Measurements from ENCODE around the gene TMEM175. TPM values are rescaled to one million over a fixed set of nuclear protein-coding genes. Genes with fewer than 3 reads are reported as not detected.

TMEM175 gene
- total and polyA plus RNA-seq, 2 of the 8 experiments (the other 6 are each of a cell fraction or from before 2014, with no cell fraction given): 4.9 to 20.7 TPM

GRCh38 chr4:965048-965765 is 32.9 kb downstream of the TMEM175 start:
- Histone ChIP-seq H4K91ac (replicated peaks; ENCODE audit: insufficient read length, low read length) (no peak overlapping the region), H3K27me3 (replicated peaks in 1 of 4; ENCODE audit: control insufficient read depth in 3 of 4, extremely low read depth in 1 of 4, insufficient read depth in 3 of 4, low read length in 3 of 4) (peaks cover 9 to 18% (median 12%) of the 10 kb centered on the region in 4 experiments; a peak in 6 of 7 replicates), H2BK15ac (ENCODE audit: low read length) (no peak overlapping the region), H2BK5ac (ENCODE audit: low read depth, low read length) (no peak overlapping the region), H2AFZ (ENCODE audit: low read length) (no peak overlapping the region), H3K14ac (ENCODE audit: insufficient read length) (no peak overlapping the region), H3K18ac (ENCODE audit: extremely low read depth, low read length) (no peak overlapping the region), H3K79me1 (ENCODE audit: low read depth, low read length) (no peaks in the 10 kb centered on the region), H3K4me1 (replicated peaks in 1 of 4; ENCODE audit: control insufficient read depth in 3 of 4, insufficient read depth in 4 of 4, low read length in 3 of 4) (peaks cover 0 to 7% (median 3%) of the 10 kb centered on the region in 4 experiments; a peak in 3 of 7 replicates), H3K4me3 (ENCODE audit: extremely low read depth in 1 of 4, insufficient read depth in 2 of 4, low read depth in 3 of 4, low read length in 4 of 4) (no peak overlapping the region), H4K5ac (ENCODE audit: insufficient read length, low read depth, low read length) (no peak overlapping the region), H3K79me2 (ENCODE audit: control insufficient read depth in 1 of 2, insufficient read depth in 2 of 2, low read length in 2 of 2) (no peaks in the 10 kb centered on the region), H3K9me3 (ENCODE audit: insufficient read depth in 2 of 2, low read depth in 1 of 2, low read length in 1 of 2) (no peaks in the 10 kb centered on the region), H3K9ac (replicated peaks in 1 of 4; ENCODE audit: extremely low read depth in 1 of 4, low read depth in 3 of 4, low read length in 3 of 4) (no peak overlapping the region), H3K23ac (ENCODE audit: insufficient read length) (no peak overlapping the region), H3K27ac (ENCODE audit: low read depth, low read length) (no peak overlapping the region), H3K23me2 (ENCODE audit: low read depth, low read length) (peaks cover 6% of the 10 kb centered on the region; the same call in 1 of the 2 replicates), H3K56ac (replicated peaks; ENCODE audit: insufficient read length, low read depth, low read length) (no peak overlapping the region), H2BK120ac (replicated peaks; ENCODE audit: low read depth, low read length) (no peak overlapping the region), H2BK12ac (ENCODE audit: low read depth, low read length) (no peak overlapping the region), H4K20me1 (replicated peaks in 1 of 2; ENCODE audit: control insufficient read depth in 1 of 2, insufficient read depth in 2 of 2, low read length in 2 of 2) (peaks cover 2 to 13% of the 10 kb centered on the region in 2 experiments), H2AK5ac (ENCODE audit: low read depth, low read length) (no peak overlapping the region), H2BK20ac (ENCODE audit: low read length) (no peak overlapping the region), H3K36me3 (ENCODE audit: control insufficient read depth in 2 of 4, insufficient read depth in 4 of 4, low read length in 3 of 4) (no peaks in the 10 kb centered on the region), H4K8ac (ENCODE audit: extremely low read depth, insufficient read depth, low read length) (no peak overlapping the region), H3K4me2 (ENCODE audit: insufficient read depth in 1 of 2, low read depth in 2 of 2, low read length in 2 of 2) (no peak overlapping the region), H3K4ac (replicated peaks; ENCODE audit: insufficient read length, low read depth, low read length) (no peak overlapping the region)
- CTCF ChIA-PET (ENCODE audit: partially characterized antibody): interaction anchor here (1.5 to 2.0 kb wide), 3 partner anchors 31 to 86 kb away, joined by 3 to 6 read pairs (median 4); no protein-coding TSS in a partner anchor
- FAIRE-seq: no peak
- DNase-seq (ENCODE audit: low read depth in 1 of 2, low spot score in 2 of 2): no peak
- WGBS, 2 experiments (ENCODE audit: extremely low coverage in 1 of 2, insufficient coverage in 1 of 2, insufficient read length in 1 of 2, insufficient replicate concordance in 2 of 2, low coverage in 1 of 2, low lambda C conversion rate in 2 of 2, missing lambda C conversion rate in 1 of 2): 91% methylated on average over 26 of the region's 26 CpGs; no CpG with 5 or more reads in 1 of the 2 experiments
- POLR2A ChIA-PET (ENCODE audit: partially characterized antibody): no interaction called here
- no peak for TF ChIP-seq RXRA (IDR thresholded peaks at IDR 0.05; ENCODE audit: insufficient read depth, low read depth, low read length)
- TF ChIP-seq NRF1 (IDR thresholded peaks at IDR 0.05; ENCODE audit: low read depth, low read length): no peak
- TF ChIP-seq GABPA (IDR thresholded peaks at IDR 0.05; ENCODE audit: borderline replicate concordance, insufficient read depth, low read length): no peak
- TF ChIP-seq POLR2AphosphoS5 (IDR thresholded peaks at IDR 0.05; ENCODE audit: low read depth, low read length): no peak
- no peak for TF ChIP-seq ATF2 (IDR thresholded peaks at IDR 0.05; ENCODE audit: low read length)
- no peak for TF ChIP-seq JUND (IDR thresholded peaks at IDR 0.05; ENCODE audit: low read length)
- no peak for TF ChIP-seq CBX5 (IDR thresholded peaks at IDR 0.05; ENCODE audit: low read depth, low read length)
- TF ChIP-seq HDAC2 (IDR thresholded peaks at IDR 0.05; ENCODE audit: borderline replicate concordance in 1 of 2, low read depth in 2 of 2, low read length in 2 of 2): no peak
- no peak for TF ChIP-seq TBP (IDR thresholded peaks at IDR 0.05; ENCODE audit: low read depth, low read length)
- TF ChIP-seq RBBP5 (IDR thresholded peaks at IDR 0.05; ENCODE audit: borderline replicate concordance, low read depth, low read length): no peak
- TF ChIP-seq TAF7 (optimal IDR thresholded peaks at IDR 0.05; ENCODE audit: borderline replicate concordance, low read depth, low read length): no peak
